Activated T-cell treated with anti-CD3 and anti-CD28 coated beads for 4 hours (primary cell): ENCODE measurements around the gene CGRRF1.

Experiments
- DNase-seq: peaks from one replicate; pipeline ENCODE4 v3.0.0-alpha.2; 2020

The CGRRF1 gene

DNA sequence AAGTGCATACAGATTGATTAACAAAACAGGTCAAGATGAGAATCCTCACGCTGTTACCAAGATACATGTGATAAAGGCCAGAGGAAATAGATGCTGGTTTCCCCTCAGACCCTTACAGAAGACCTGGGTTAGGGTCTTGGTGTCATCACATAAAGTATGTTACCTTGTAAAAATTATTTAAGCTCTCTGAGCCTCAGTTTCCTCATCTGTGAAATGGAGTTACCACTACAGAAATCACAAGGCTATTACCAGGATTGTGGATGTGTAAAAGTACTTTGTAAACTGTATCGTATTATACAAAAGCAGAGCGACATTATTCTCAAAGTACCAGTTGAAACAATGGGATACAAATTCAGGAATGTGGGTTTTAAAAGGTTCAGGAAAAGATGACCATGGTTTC, 71.2 kb downstream of the CGRRF1 start:
- no peak for DNase-seq

GRCh38 chr14:54582334-54582733, 72.6 kb downstream of the CGRRF1 start:
- no peak for DNase-seq

DNA sequence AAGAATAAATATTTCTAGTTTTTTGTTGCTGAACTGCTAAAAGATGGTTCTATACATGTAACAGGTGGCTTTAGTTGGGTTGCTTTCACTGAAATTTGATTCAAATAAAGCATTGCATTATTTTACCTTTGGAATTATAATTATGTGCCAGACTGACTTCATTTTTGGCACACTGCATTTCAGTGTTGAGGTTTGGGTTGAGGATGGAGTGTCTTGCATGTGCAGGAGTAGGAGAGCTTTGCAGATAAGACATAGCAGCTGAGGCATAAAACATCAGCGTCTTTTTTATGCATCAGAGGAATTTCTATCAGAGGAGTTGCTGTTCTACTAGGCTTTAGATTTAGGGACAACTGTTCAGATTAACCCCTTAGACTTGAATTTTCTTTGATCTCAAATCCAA, 74.4 kb downstream of the CGRRF1 start:
- DNase-seq = no peak

DNA sequence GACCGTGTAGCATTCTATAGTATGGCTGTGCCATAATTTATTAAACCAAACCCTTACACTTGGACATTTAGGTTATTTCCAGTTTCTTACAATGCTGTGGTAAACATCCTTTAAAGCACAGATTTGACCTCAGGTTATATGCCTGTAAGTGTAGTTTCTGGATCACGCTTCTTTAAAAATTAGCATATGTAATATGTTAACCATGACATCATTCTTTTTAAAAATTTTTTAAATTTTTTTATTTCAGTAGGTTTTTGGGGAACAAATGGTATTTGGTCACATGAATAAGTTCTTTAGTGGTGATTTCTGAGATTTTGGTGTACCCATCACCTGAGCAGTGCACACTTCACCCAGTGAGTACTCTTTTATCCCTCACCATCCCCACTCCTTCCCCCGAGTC, 75.5 kb downstream of the CGRRF1 start:
- no peak for DNase-seq
